MM.1S (cell line): Measurements from ENCODE around the gene STARD10.

Experiments used
- DNase-seq: peaks from one replicate; pipeline ENCODE4 v3.0.0-alpha.2; 2015
- H2AFZ ChIP-seq: fragments of 300-600 bp; sonication (generic); 2 replicates; pipeline ENCODE4 v1.6.0; 2016; ENCODE audit warnings: antibody characterized with exemption, low read length
- H3F3A ChIP-seq: fragments of 300-600 bp; sonication (generic); 2 replicates; pipeline ENCODE4 v1.6.1; 2016; ENCODE audit warnings: mild to moderate bottlenecking, antibody characterized with exemption, low read length, moderate library complexity, mixed read lengths; ENCODE audit not compliant: insufficient read depth
- H3K27ac ChIP-seq: fragments of 300-600 bp; sonication (generic); 2 replicates; pipeline ENCODE4 v1.5.1; 2016; ENCODE audit warnings: mild to moderate bottlenecking, low read length
- H3K27me3 ChIP-seq: fragments of 300-600 bp; sonication (generic); replicated peaks from 2 replicates; pipeline ENCODE4 v1.6.0; 2016; ENCODE audit warnings: low read length; ENCODE audit not compliant: insufficient read depth
- H3K36me3 ChIP-seq: fragments of 300-600 bp; sonication (generic); replicated peaks from 2 replicates; pipeline ENCODE4 v1.6.1; 2016; ENCODE audit warnings: mild to moderate bottlenecking, low read length, mixed read lengths; ENCODE audit not compliant: insufficient read depth
- H3K4me1 ChIP-seq: fragments of 300-600 bp; sonication (generic); 2 replicates; pipeline ENCODE4 v1.6.1; 2016; ENCODE audit warnings: low read length, mixed read lengths
- H3K4me2 ChIP-seq: fragments of 300-600 bp; sonication (generic); 2 replicates; pipeline ENCODE4 v1.6.0; 2016; ENCODE audit warnings: low read depth, low read length
- H3K4me3 ChIP-seq: fragments of 300-600 bp; sonication (generic); 2 replicates; pipeline ENCODE4 v1.5.1; 2016; ENCODE audit warnings: low read length, mixed read lengths
- H3K79me2 ChIP-seq: fragments of 300-600 bp; sonication (generic); 2 replicates; pipeline ENCODE4 v1.6.1; 2016; ENCODE audit warnings: mixed run types, low read length, mixed read lengths
- H3K9ac ChIP-seq: fragments of 300-600 bp; sonication (generic); 2 replicates; pipeline ENCODE4 v1.6.1; 2016; ENCODE audit warnings: low read length, mixed read lengths
- H3K9me2 ChIP-seq: fragments of 300-600 bp; sonication (generic); replicated peaks from 2 replicates; pipeline ENCODE4 v1.6.1; 2016; ENCODE audit warnings: mild to moderate bottlenecking, low read length, mixed read lengths; ENCODE audit not compliant: insufficient read depth
- H3K9me3 ChIP-seq: fragments of 300-600 bp; sonication (generic); replicated peaks from 2 replicates; pipeline ENCODE4 v1.6.1; 2016; ENCODE audit warnings: mild to moderate bottlenecking, low read length, mixed read lengths; ENCODE audit not compliant: insufficient read depth
- H4K20me1 ChIP-seq: fragments of 300-600 bp; sonication (generic); 2 replicates; pipeline ENCODE4 v1.6.1; 2016; ENCODE audit warnings: mild to moderate bottlenecking, low read length, moderate library complexity, mixed read lengths; ENCODE audit not compliant: insufficient read depth
- EZH2 ChIP-seq: fragments of 300-600 bp; sonication (generic); optimal IDR thresholded peaks from 2 replicates; pipeline ENCODE3; 2017; ENCODE audit warnings: low read depth, mild to moderate bottlenecking, antibody characterized with exemption, low read length, mixed read lengths
- EZH2phosphoT487 ChIP-seq: fragments of 300-600 bp; sonication (generic); IDR thresholded peaks from 2 replicates; pipeline ENCODE4 v1.6.1; 2018; ENCODE audit warnings: antibody characterized with exemption, low read length
- TF ChIP-seq, protein P1 (sequence below): fragments of 300-600 bp; sonication (generic); IDR thresholded peaks from 2 replicates; pipeline ENCODE4 v1.5.1; 2016; ENCODE audit warnings: antibody characterized with exemption, low read length, mixed read lengths

STARD10 gene

DNA sequence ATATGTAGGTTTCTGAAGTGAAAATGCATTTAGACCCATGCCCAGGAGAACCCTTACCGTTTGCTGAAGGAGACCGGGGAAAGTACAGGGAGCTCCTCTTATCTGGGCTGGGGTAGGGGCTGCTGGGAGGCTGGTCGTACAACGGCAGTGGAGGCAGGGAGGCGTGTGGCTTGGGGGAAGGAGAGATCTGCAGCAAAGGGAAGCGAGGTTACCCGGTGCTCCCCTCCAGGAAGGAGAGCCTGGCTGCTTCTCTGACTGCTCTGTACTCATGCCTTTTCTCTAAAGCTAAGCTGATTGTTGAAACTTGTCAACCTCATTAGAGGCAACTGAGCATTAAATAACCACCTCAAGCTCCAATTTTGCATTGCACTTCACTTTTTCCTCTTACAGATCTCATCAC is 47.5 kb upstream of the STARD10 start:
- Histone ChIP-seq H3K4me2 (no peak overlapping the region), H3F3A (peaks cover 4% of the 10 kb centered on the region; the same call in 1 of the 2 replicates), H3K9me3 (no peaks in the 10 kb centered on the region), H3K9ac (no peak overlapping the region), H4K20me1 (no peaks in the 10 kb centered on the region), H2AFZ (no peak overlapping the region), H3K4me3 (no peak overlapping the region), H3K27ac (no peak overlapping the region), H3K36me3 (peaks cover 5% of the 10 kb centered on the region; the same call in 1 of the 2 replicates), H3K27me3 (no peaks in the 10 kb centered on the region), H3K4me1 (no peaks in the 10 kb centered on the region), H3K9me2 (no peaks in the 10 kb centered on the region), H3K79me2 (no peaks in the 10 kb centered on the region)
- DNase-seq, result no peak
- TF ChIP-seq, protein P1, sequence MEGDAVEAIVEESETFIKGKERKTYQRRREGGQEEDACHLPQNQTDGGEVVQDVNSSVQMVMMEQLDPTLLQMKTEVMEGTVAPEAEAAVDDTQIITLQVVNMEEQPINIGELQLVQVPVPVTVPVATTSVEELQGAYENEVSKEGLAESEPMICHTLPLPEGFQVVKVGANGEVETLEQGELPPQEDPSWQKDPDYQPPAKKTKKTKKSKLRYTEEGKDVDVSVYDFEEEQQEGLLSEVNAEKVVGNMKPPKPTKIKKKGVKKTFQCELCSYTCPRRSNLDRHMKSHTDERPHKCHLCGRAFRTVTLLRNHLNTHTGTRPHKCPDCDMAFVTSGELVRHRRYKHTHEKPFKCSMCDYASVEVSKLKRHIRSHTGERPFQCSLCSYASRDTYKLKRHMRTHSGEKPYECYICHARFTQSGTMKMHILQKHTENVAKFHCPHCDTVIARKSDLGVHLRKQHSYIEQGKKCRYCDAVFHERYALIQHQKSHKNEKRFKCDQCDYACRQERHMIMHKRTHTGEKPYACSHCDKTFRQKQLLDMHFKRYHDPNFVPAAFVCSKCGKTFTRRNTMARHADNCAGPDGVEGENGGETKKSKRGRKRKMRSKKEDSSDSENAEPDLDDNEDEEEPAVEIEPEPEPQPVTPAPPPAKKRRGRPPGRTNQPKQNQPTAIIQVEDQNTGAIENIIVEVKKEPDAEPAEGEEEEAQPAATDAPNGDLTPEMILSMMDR, result no peak
- no peak for TF ChIP-seq EZH2phosphoT487
- TF ChIP-seq EZH2, result no peak

- Histone ChIP-seq H3K9me2 (no peaks in the 10 kb centered on the region), H3K36me3 (peaks cover 5% of the 10 kb centered on the region; the same call in 1 of the 2 replicates), H3K27me3 (no peaks in the 10 kb centered on the region), H3K9me3 (no peaks in the 10 kb centered on the region), H2AFZ (no peak overlapping the region), H4K20me1 (no peaks in the 10 kb centered on the region), H3F3A (peaks cover 4% of the 10 kb centered on the region; the same call in 1 of the 2 replicates), H3K4me1 (no peaks in the 10 kb centered on the region), H3K4me2 (no peak overlapping the region), H3K79me2 (no peaks in the 10 kb centered on the region), H3K9ac (no peak overlapping the region), H3K4me3 (no peak overlapping the region), H3K27ac (no peak overlapping the region)
- DNase-seq, result no peak
- TF ChIP-seq, protein P1, result no peak
- TF ChIP-seq EZH2 (no peak), EZH2phosphoT487 (no peak)
Observed at GRCh38 chr11:72840780-72841179, 46.9 kb upstream of the STARD10 start.

DNA sequence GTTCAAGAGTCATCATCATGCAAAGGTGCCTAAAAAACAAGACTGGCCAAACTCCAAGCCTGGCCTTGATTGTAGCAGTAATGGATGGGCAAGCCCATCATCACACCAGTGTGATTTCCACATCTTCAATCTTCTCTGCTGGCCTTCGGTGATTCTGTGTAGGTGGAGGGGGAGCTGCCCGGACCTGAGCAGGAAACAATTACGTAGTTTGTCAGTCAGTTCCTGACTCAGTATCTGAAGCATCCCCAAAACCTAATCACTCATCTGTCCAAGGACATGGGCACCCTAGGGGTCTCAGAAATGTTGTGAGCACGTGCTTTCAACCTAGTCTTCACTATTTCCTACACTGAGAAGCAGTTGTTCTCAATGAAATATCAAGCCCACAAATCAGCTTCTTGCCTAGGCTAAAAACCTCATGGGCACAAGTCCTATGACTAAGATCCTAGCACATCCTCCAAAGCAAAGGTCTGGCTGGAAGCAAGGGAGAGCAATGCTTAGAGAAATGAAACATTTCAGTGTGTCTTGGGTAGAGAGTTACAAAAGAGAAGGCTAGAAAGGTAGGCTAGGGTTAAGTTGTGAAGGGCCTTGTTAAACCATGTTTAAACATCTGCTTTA is 45.0 kb upstream of the STARD10 start:
- no peak for DNase-seq
- Histone ChIP-seq H3K9me2 (no peaks in the 10 kb centered on the region), H2AFZ (no peak overlapping the region), H3K79me2 (no peaks in the 10 kb centered on the region), H3K36me3 (peaks cover 5% of the 10 kb centered on the region; the same call in 1 of the 2 replicates), H3K4me1 (no peaks in the 10 kb centered on the region), H3F3A (peaks cover 4% of the 10 kb centered on the region; the same call in 1 of the 2 replicates), H3K4me2 (no peak overlapping the region), H4K20me1 (no peaks in the 10 kb centered on the region), H3K9ac (no peak overlapping the region), H3K4me3 (no peak overlapping the region), H3K9me3 (no peaks in the 10 kb centered on the region), H3K27me3 (no peaks in the 10 kb centered on the region), H3K27ac (no peak overlapping the region)
- TF ChIP-seq EZH2 (no peak), EZH2phosphoT487 (no peak)
- TF ChIP-seq, protein P1, result no peak
